ENCODE data around the gene ZNF366. TPM values are rescaled to one million over a fixed set of nuclear protein-coding genes. Genes with fewer than 3 reads are reported as not detected.

The ZNF366 gene
- total RNA-seq, 1 donor from 2014 or later = not detected

DNA sequence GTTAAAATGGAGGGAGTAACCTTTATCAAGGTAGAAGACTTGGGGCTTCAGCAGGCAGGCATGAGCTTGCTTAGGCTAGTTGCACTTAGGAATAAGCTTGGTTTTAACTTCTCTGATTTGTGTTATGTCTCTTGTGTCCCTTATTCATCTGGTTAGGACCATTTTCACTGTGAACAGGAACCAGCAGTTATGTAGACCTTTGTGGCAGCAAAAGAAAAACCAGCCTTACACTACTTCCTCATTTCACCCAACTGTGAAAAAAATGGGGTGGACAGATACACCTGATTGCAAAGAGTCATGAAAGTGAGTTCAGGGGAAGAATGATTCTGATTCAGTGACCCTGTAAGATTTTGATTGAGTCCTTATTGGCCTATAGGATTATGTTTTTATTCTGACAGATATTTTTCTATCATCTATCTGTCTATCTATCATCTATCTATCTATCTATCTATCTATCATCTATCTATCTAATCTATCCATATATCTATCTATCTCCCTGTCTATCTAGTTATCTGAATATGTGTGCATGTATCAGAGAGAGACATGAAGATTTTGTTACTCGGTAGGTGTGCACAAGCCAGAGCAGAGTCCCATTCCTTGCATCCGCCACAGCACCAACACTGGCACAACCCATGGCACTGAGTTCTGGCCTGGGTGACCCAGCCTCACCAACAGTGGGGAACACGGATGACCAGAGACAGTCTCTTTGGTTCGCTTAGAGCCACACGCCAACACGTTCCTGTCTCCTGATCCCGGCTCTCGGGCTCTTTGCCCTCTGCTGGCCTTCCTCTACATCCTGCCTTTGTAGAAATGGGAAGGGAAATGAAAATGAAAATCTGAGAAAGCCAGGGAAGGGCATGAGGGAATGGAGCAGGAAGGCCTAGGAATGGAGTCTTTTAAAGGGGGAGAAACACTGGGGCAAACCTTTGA, 1.3 kb upstream of the ZNF366 start:
- no peaks in the 10 kb centered on the region for H3K27me3 Mint-ChIP-seq (ENCODE audit: low read depth, unreplicated experiment)
- TF ChIP-seq, protein P1, sequence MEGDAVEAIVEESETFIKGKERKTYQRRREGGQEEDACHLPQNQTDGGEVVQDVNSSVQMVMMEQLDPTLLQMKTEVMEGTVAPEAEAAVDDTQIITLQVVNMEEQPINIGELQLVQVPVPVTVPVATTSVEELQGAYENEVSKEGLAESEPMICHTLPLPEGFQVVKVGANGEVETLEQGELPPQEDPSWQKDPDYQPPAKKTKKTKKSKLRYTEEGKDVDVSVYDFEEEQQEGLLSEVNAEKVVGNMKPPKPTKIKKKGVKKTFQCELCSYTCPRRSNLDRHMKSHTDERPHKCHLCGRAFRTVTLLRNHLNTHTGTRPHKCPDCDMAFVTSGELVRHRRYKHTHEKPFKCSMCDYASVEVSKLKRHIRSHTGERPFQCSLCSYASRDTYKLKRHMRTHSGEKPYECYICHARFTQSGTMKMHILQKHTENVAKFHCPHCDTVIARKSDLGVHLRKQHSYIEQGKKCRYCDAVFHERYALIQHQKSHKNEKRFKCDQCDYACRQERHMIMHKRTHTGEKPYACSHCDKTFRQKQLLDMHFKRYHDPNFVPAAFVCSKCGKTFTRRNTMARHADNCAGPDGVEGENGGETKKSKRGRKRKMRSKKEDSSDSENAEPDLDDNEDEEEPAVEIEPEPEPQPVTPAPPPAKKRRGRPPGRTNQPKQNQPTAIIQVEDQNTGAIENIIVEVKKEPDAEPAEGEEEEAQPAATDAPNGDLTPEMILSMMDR (IDR thresholded peaks at IDR 0.05; ENCODE audit: insufficient read depth, low read depth, low read length) = no peak
- no peak overlapping the region for H3K27ac Mint-ChIP-seq (ENCODE audit: unreplicated experiment)
- no peaks in the 10 kb centered on the region for H3K36me3 Mint-ChIP-seq (ENCODE audit: low read depth, unreplicated experiment)
- Histone ChIP-seq H2AFZ (ENCODE audit: low read depth, low read length) (no peak overlapping the region), H4K20me1 (ENCODE audit: insufficient read depth, low read length) (no peaks in the 10 kb centered on the region), H3K36me3 (ENCODE audit: insufficient read depth, low read length) (no peaks in the 10 kb centered on the region), H3K9ac (ENCODE audit: low read length) (no peak overlapping the region), H3K9me3 (ENCODE audit: insufficient read depth, low read depth, low read length) (no peaks in the 10 kb centered on the region), H3K4me2 (ENCODE audit: low read length) (peak overlapping the region; percentile 27), H3K4me3 (ENCODE audit: insufficient read depth, low read depth, low read length) (no peak overlapping the region), H3K27me3 (ENCODE audit: insufficient read depth, low read length) (no peaks in the 10 kb centered on the region), H3K4me1 (ENCODE audit: insufficient read depth, low read length) (peaks cover 35% of the 10 kb centered on the region), H3K79me2 (ENCODE audit: insufficient read depth, low read length) (no peaks in the 10 kb centered on the region), H3K27ac (ENCODE audit: low read depth, low read length) (no peak overlapping the region)
- H3K9me3 Mint-ChIP-seq (ENCODE audit: unreplicated experiment) = no peaks in the 10 kb centered on the region
- DNase-seq (ENCODE audit: low read depth) = no peak
- no peak overlapping the region for H3K4me3 Mint-ChIP-seq (ENCODE audit: unreplicated experiment)
- FAIRE-seq = peak; percentile 5
- H3K4me1 Mint-ChIP-seq (ENCODE audit: low read depth, unreplicated experiment) = peaks cover 42% of the 10 kb centered on the region

DNA sequence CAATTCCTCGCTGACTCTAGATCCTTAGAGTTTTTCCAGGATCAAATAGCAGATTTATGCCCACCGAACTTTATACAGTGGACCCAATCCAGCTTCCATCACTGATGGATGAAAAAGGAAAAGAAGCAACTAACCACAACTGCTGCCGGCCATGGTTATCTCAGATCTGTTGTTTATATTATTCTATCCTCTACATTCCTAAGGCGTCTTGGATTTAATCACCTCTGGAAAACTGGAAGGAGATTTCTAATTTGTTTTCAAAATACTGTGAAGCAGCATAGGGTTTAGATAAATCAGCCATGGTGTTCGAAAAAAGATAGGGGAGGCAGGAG, 663 bp upstream of the ZNF366 start:
- Histone ChIP-seq H3K9me3 (ENCODE audit: insufficient read depth, low read depth, low read length) (no peaks in the 10 kb centered on the region), H2AFZ (ENCODE audit: low read depth, low read length) (no peak overlapping the region), H3K4me3 (ENCODE audit: insufficient read depth, low read depth, low read length) (no peak overlapping the region), H4K20me1 (ENCODE audit: insufficient read depth, low read length) (no peaks in the 10 kb centered on the region), H3K79me2 (ENCODE audit: insufficient read depth, low read length) (no peaks in the 10 kb centered on the region), H3K27me3 (ENCODE audit: insufficient read depth, low read length) (no peaks in the 10 kb centered on the region), H3K4me2 (ENCODE audit: low read length) (peak overlapping the region; percentile 27), H3K36me3 (ENCODE audit: insufficient read depth, low read length) (no peaks in the 10 kb centered on the region), H3K27ac (ENCODE audit: low read depth, low read length) (no peak overlapping the region), H3K4me1 (ENCODE audit: insufficient read depth, low read length) (peaks cover 35% of the 10 kb centered on the region), H3K9ac (ENCODE audit: low read length) (no peak overlapping the region)
- DNase-seq (ENCODE audit: low read depth) (peak; percentile 64), FAIRE-seq (no peak)
- Mint-ChIP-seq H3K4me1 (ENCODE audit: low read depth, unreplicated experiment) (peaks cover 42% of the 10 kb centered on the region), H3K4me3 (ENCODE audit: unreplicated experiment) (no peak overlapping the region), H3K36me3 (ENCODE audit: low read depth, unreplicated experiment) (no peaks in the 10 kb centered on the region), H3K27ac (ENCODE audit: unreplicated experiment) (no peak overlapping the region), H3K9me3 (ENCODE audit: unreplicated experiment) (no peaks in the 10 kb centered on the region), H3K27me3 (ENCODE audit: low read depth, unreplicated experiment) (no peaks in the 10 kb centered on the region)
- TF ChIP-seq, protein P1 (IDR thresholded peaks at IDR 0.05; ENCODE audit: insufficient read depth, low read depth, low read length) = no peak
- no peak for TF ChIP-seq EZH2 (IDR thresholded peaks at IDR 0.05; ENCODE audit: insufficient read depth, low read length)

DNA sequence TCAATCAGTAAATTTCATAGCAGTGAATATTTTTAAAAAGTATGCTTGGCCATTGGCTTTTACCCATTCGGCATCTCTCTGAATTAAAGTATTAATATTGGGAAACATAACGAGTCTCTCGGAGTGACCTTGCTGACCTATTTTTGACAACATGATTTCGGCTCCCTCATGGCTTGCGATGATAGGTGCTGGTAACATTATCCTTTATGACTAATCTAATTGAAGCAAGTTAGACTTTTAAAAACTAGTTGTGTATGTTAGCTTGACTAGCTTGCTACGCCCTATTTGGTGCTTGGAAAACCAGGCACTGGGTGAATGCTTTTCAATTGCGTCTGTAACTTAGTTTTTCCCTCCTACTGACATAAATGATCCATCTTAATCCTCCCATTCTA, 1.1 kb downstream of the ZNF366 start:
- Histone ChIP-seq H2AFZ (ENCODE audit: low read depth, low read length) (no peak overlapping the region), H4K20me1 (ENCODE audit: insufficient read depth, low read length) (no peaks in the 10 kb centered on the region), H3K4me2 (ENCODE audit: low read length) (no peak overlapping the region), H3K27me3 (ENCODE audit: insufficient read depth, low read length) (no peaks in the 10 kb centered on the region), H3K4me3 (ENCODE audit: insufficient read depth, low read depth, low read length) (no peak overlapping the region), H3K36me3 (ENCODE audit: insufficient read depth, low read length) (no peaks in the 10 kb centered on the region), H3K79me2 (ENCODE audit: insufficient read depth, low read length) (no peaks in the 10 kb centered on the region), H3K4me1 (ENCODE audit: insufficient read depth, low read length) (peaks cover 25% of the 10 kb centered on the region), H3K27ac (ENCODE audit: low read depth, low read length) (no peak overlapping the region), H3K9me3 (ENCODE audit: insufficient read depth, low read depth, low read length) (no peaks in the 10 kb centered on the region), H3K9ac (ENCODE audit: low read length) (no peak overlapping the region)
- DNase-seq (ENCODE audit: low read depth) (no peak), FAIRE-seq (no peak)
- no peaks in the 10 kb centered on the region for H3K9me3 Mint-ChIP-seq (ENCODE audit: unreplicated experiment)
- no peaks in the 10 kb centered on the region for H3K27me3 Mint-ChIP-seq (ENCODE audit: low read depth, unreplicated experiment)
- peaks cover 32% of the 10 kb centered on the region for H3K4me1 Mint-ChIP-seq (ENCODE audit: low read depth, unreplicated experiment)
- no peaks in the 10 kb centered on the region for H3K36me3 Mint-ChIP-seq (ENCODE audit: low read depth, unreplicated experiment)
- TF ChIP-seq, protein P1 (IDR thresholded peaks at IDR 0.05; ENCODE audit: insufficient read depth, low read depth, low read length) = no peak
- no peak for TF ChIP-seq EZH2 (IDR thresholded peaks at IDR 0.05; ENCODE audit: insufficient read depth, low read length)
- no peak overlapping the region for H3K27ac Mint-ChIP-seq (ENCODE audit: unreplicated experiment)
- no peak overlapping the region for H3K4me3 Mint-ChIP-seq (ENCODE audit: unreplicated experiment)

Measured in astrocyte (in vitro differentiated cells and primary cell).